Neural cell (in vitro differentiated cells): ENCODE data around the gene ICE2. TPM values are rescaled to one million over a fixed set of nuclear protein-coding genes. Genes with fewer than 3 reads are reported as not detected.
A peak's percentile ranks its signal among the peaks of the same experiment; 100 is the strongest.

Experiments used
- H2AFZ ChIP-seq: fragments of 200-600, 300-800 bp; sonication (generic), shearing (Covaris generic); 2 replicates; pipeline ENCODE4 v1.6.0; 2014; ENCODE audit warnings: low read depth, mild to moderate bottlenecking, antibody characterized with exemption, low read length, moderate library complexity
- H3F3A ChIP-seq: fragments of 200-600 bp; shearing (Covaris generic); 2 replicates; pipeline ENCODE4 v1.6.1; 2016; ENCODE audit warnings: mild to moderate bottlenecking, moderate library complexity, mixed read lengths, antibody characterized with exemption, low read length; ENCODE audit not compliant: insufficient read depth, poor library complexity, severe bottlenecking
- H3K27ac ChIP-seq: fragments of 200-600, 300-800 bp; sonication (generic), shearing (Covaris generic); 2 replicates; pipeline ENCODE4 v1.5.1; 2014; ENCODE audit warnings: mild to moderate bottlenecking, low read length, moderate library complexity
- H3K27me3 ChIP-seq: fragments of 300-800, 200-600 bp; sonication (generic), shearing (Covaris generic); 2 replicates; pipeline ENCODE4 v1.6.0; 2014; ENCODE audit warnings: mild to moderate bottlenecking, low read depth, low read length, moderate library complexity; ENCODE audit not compliant: insufficient read depth
- H3K36me3 ChIP-seq: fragments of 300-800, 200-600 bp; sonication (generic), shearing (Covaris generic); 2 replicates; pipeline ENCODE4 v1.5.1; 2014; ENCODE audit warnings: mild to moderate bottlenecking, antibody characterized with exemption, low read length, moderate library complexity; ENCODE audit not compliant: insufficient read depth
- H3K4me2 ChIP-seq: fragments of 300-800, 200-600 bp; sonication (generic), shearing (Covaris generic); 2 replicates; pipeline ENCODE4 v1.6.0; 2014; ENCODE audit warnings: mild to moderate bottlenecking, low read length
- H3K4me3 ChIP-seq: fragments of 300-800, 200-600 bp; sonication (generic), shearing (Covaris generic); 2 replicates; pipeline ENCODE4 v1.5.1; 2014; ENCODE audit warnings: mild to moderate bottlenecking, low read length, moderate library complexity
- H3K79me2 ChIP-seq: fragments of 200-600 bp; shearing (Covaris generic); replicated peaks from 2 replicates; pipeline ENCODE4 v1.6.0; 2014; ENCODE audit warnings: mild to moderate bottlenecking, low read length, moderate library complexity; ENCODE audit not compliant: insufficient read depth
- H3K9ac ChIP-seq: fragments of 300-800, 200-600 bp; sonication (generic), shearing (Covaris generic); 2 replicates; pipeline ENCODE4 v1.6.1; 2016; ENCODE audit warnings: mild to moderate bottlenecking, low read length, mixed read lengths
- H3K9me2 ChIP-seq: fragments of 200-600 bp; shearing (Covaris generic); 2 replicates; pipeline ENCODE4 v1.6.1; 2016; ENCODE audit warnings: mild to moderate bottlenecking, low read length, mixed read lengths; ENCODE audit not compliant: insufficient read depth
- H3K9me3 ChIP-seq: fragments of 200-600, 300-800 bp; sonication (generic), shearing (Covaris generic); 2 replicates; pipeline ENCODE4 v1.6.1; 2016; ENCODE audit warnings: mild to moderate bottlenecking, mixed run types, low read length, moderate library complexity, mixed read lengths
- H4K20me1 ChIP-seq: fragments of 200-600 bp; shearing (Covaris generic); 2 replicates; pipeline ENCODE4 v1.6.1; 2016; ENCODE audit warnings: mild to moderate bottlenecking, mixed run types; ENCODE audit not compliant: insufficient read depth
- CTCF ChIP-seq: fragments of 450-650 bp; IDR thresholded peaks from 2 replicates; pipeline ENCODE4 v1.5.1; 2014; ENCODE audit warnings: antibody characterized with exemption, mild to moderate bottlenecking, moderate library complexity; ENCODE audit not compliant: poor library complexity, severe bottlenecking
- EP300 ChIP-seq: fragments of 450-650 bp; conservative IDR thresholded peaks from 2 replicates; pipeline ENCODE4 v1.6.1; 2014; ENCODE audit warnings: antibody characterized with exemption, mild to moderate bottlenecking, moderate library complexity; ENCODE audit not compliant: poor library complexity, severe bottlenecking
- EZH2 ChIP-seq: fragments of 200-600, 300-800 bp; shearing (Covaris generic), sonication (generic); IDR thresholded peaks from 2 replicates; pipeline ENCODE4 v1.6.1; 2014; ENCODE audit warnings: antibody characterized with exemption, low read length, borderline replicate concordance, mild to moderate bottlenecking; ENCODE audit not compliant: insufficient read depth, poor library complexity, severe bottlenecking
- MXI1 ChIP-seq: fragments of 450-650 bp; conservative IDR thresholded peaks from 2 replicates; pipeline ENCODE4 v1.6.1; 2014; ENCODE audit warnings: antibody characterized with exemption, mild to moderate bottlenecking; ENCODE audit not compliant: poor library complexity, severe bottlenecking
- POLR2AphosphoS5 ChIP-seq: IDR thresholded peaks from 2 replicates; pipeline ENCODE4 v1.6.1; 2012
- RAD21 ChIP-seq: fragments of 450-650 bp; conservative IDR thresholded peaks from 2 replicates; pipeline ENCODE4 v1.6.1; 2014; ENCODE audit warnings: antibody characterized with exemption, mild to moderate bottlenecking, moderate library complexity
- REST ChIP-seq: IDR thresholded peaks from 2 replicates; pipeline ENCODE4 v1.6.1; 2012; ENCODE audit warnings: borderline replicate concordance
- SMC3 ChIP-seq: fragments of 450-650 bp; conservative IDR thresholded peaks from 2 replicates; pipeline ENCODE4 v1.6.1; 2014; ENCODE audit warnings: antibody characterized with exemption, mild to moderate bottlenecking, moderate library complexity; ENCODE audit not compliant: poor library complexity
- TAF1 ChIP-seq: IDR thresholded peaks from 2 replicates; pipeline ENCODE4 v1.6.1; 2012; ENCODE audit warnings: low read depth
- polyA plus RNA-seq: library from polyadenylated mRNA; depleted of rRNA; stranded (reverse); fragments of >200 nt; gene quantifications from 2 replicates; pipeline ENCODE4 v1.2.3, GENCODE V29; 2014

Gene ICE2
- polyA plus RNA-seq, 1 donor from 2014 or later, result 34.0 TPM

- Histone ChIP-seq H3K9me2 (no peaks in the 10 kb centered on the region), H3K9me3 (no peaks in the 10 kb centered on the region), H3K4me2 (no peak overlapping the region), H4K20me1 (no peaks in the 10 kb centered on the region), H3K9ac (no peak overlapping the region), H3K27ac (no peak overlapping the region), H3K36me3 (no peaks in the 10 kb centered on the region), H2AFZ (no peak overlapping the region), H3F3A (no peaks in the 10 kb centered on the region), H3K79me2 (no peaks in the 10 kb centered on the region), H3K27me3 (peaks cover 31% of the 10 kb centered on the region), H3K4me3 (peak overlapping the region; percentile 53)
- TF ChIP-seq POLR2AphosphoS5 (no peak), SMC3 (no peak), CTCF (no peak), EP300 (no peak), EZH2 (no peak), REST (no peak), TAF1 (no peak), RAD21 (no peak), MXI1 (no peak)
Observed at GRCh38 chr15:60396958-60397771, 81.8 kb downstream of the ICE2 start.

- no peaks in the 10 kb centered on the region for H4K20me1 ChIP-seq
- H3K27me3 ChIP-seq, result peaks cover 31% of the 10 kb centered on the region
Observed at GRCh38 chr15:60396560-60396957, 82.4 kb downstream of the ICE2 start.

More at GRCh38 chr15:60396560-60396957, 82.4 kb downstream of the ICE2 start:
- Histone ChIP-seq H3F3A (no peaks in the 10 kb centered on the region), H3K36me3 (no peaks in the 10 kb centered on the region), H3K9me3 (no peaks in the 10 kb centered on the region), H3K4me3 (no peak overlapping the region), H2AFZ (no peak overlapping the region), H3K79me2 (no peaks in the 10 kb centered on the region), H3K4me2 (no peak overlapping the region), H3K27ac (no peak overlapping the region), H3K9ac (no peak overlapping the region), H3K9me2 (no peaks in the 10 kb centered on the region)
- no peak for TF ChIP-seq REST
- no peak for TF ChIP-seq TAF1
- TF ChIP-seq CTCF, result no peak
- no peak for TF ChIP-seq EP300
- TF ChIP-seq EZH2, result no peak
- TF ChIP-seq SMC3, result no peak
- TF ChIP-seq RAD21, result no peak
- TF ChIP-seq POLR2AphosphoS5, result no peak
